ENCODE results near the gene ZFTA. TPM values are rescaled to one million over a fixed set of nuclear protein-coding genes. Genes with fewer than 3 reads are reported as not detected.
"Not testable (repeated sequence)": the region's sequence is repeated elsewhere in the genome, so short reads cannot be mapped to it uniquely, and the experiment has no call there.

ZFTA gene
- total RNA-seq, 1 donor from 2014 or later, result 17.5 TPM

- DNase-seq (ENCODE audit: low read depth, low spot score), result no peak
These were observed 10.5 kb upstream of the ZFTA start for GRCh38 chr11:63779039-63779438.

GRCh38 chr11:63775191-63775590, 6.6 kb upstream of the ZFTA start:
- DNase-seq (ENCODE audit: low read depth, low spot score), result no peak

- not testable (repeated sequence) for DNase-seq (ENCODE audit: low read depth, low spot score)
These were observed 3.3 kb upstream of the ZFTA start for GRCh38 chr11:63771741-63772318.

- DNase-seq (ENCODE audit: low read depth, low spot score), result no peak
These were observed 2.2 kb upstream of the ZFTA start for GRCh38 chr11:63770763-63771162.

GRCh38 chr11:63769714-63770455, 1.3 kb upstream of the ZFTA start:
- no peak for DNase-seq (ENCODE audit: low read depth, low spot score)

- DNase-seq (ENCODE audit: low read depth, low spot score), result no peak
These were observed 603 bp upstream of the ZFTA start for GRCh38 chr11:63769042-63769713.

GRCh38 chr11:63767565-63768236, 874 bp downstream of the ZFTA start:
- DNase-seq (ENCODE audit: low read depth, low spot score), result peak; percentile 44

GRCh38 chr11:63767267-63767564, 1.4 kb downstream of the ZFTA start:
- no peak for DNase-seq (ENCODE audit: low read depth, low spot score)

- DNase-seq (ENCODE audit: low read depth, low spot score), result no peak
These were observed 1.9 kb downstream of the ZFTA start for GRCh38 chr11:63766531-63767235.

GRCh38 chr11:63765688-63766241, 2.8 kb downstream of the ZFTA start:
- DNase-seq (ENCODE audit: low read depth, low spot score), result no peak

GRCh38 chr11:63764679-63765647, 3.6 kb downstream of the ZFTA start:
- no peak for DNase-seq (ENCODE audit: low read depth, low spot score)

GRCh38 chr11:63764340-63764678, 4.3 kb downstream of the ZFTA start:
- no peak for DNase-seq (ENCODE audit: low read depth, low spot score)

- DNase-seq (ENCODE audit: low read depth, low spot score), result no peak
These were observed 4.9 kb downstream of the ZFTA start for GRCh38 chr11:63763496-63764339.

GRCh38 chr11:63762654-63763495, 5.7 kb downstream of the ZFTA start:
- no peak for DNase-seq (ENCODE audit: low read depth, low spot score)

- DNase-seq (ENCODE audit: low read depth, low spot score), result no peak
These were observed 6.5 kb downstream of the ZFTA start for GRCh38 chr11:63761931-63762653.

GRCh38 chr11:63761188-63761587, 7.4 kb downstream of the ZFTA start:
- no peak for DNase-seq (ENCODE audit: low read depth, low spot score)

GRCh38 chr11:63760487-63761079, 8.0 kb downstream of the ZFTA start:
- DNase-seq (ENCODE audit: low read depth, low spot score), result no peak
